SK-N-SH (cell line): ENCODE measurements around the gene PHF3.

ENCODE experiments used
- CTCF ChIP-seq: fragments of 200-600 bp; sonication (generic); IDR thresholded peaks from 2 replicates; pipeline ENCODE4 v1.6.1; 2017; ENCODE audit warnings: antibody characterized with exemption, mild to moderate bottlenecking, moderate library complexity
- EP300 ChIP-seq, 2 experiments: IDR thresholded peaks; 2 replicates each; pipeline versions ENCODE4 v1.4.0 to v1.6.1; 2012; ENCODE audit warnings: borderline replicate concordance in 1 of 2, low read depth in 1 of 2, low read length in 1 of 2
- EZH2phosphoT487 ChIP-seq: fragments of 200-600 bp; sonication (generic); IDR thresholded peaks from 2 replicates; pipeline ENCODE4 v1.6.1; 2017; ENCODE audit warnings: low read depth, mixed run types, mild to moderate bottlenecking, antibody characterized with exemption, moderate library complexity, borderline replicate concordance
- FOSL2 ChIP-seq: IDR thresholded peaks from 2 replicates; pipeline ENCODE4 v1.4.0; 2012; ENCODE audit warnings: low read depth, mild to moderate bottlenecking, moderate library complexity, borderline replicate concordance
- FOXJ3 ChIP-seq: sonication (generic); formaldehyde crosslinking; IDR thresholded peaks from 2 replicates; pipeline ENCODE4 v1.5.1; 2020; ENCODE audit warnings: mild to moderate bottlenecking, missing genetic modification reagents
- FOXM1 ChIP-seq: IDR thresholded peaks from 2 replicates; pipeline ENCODE4 v1.4.0; 2012; ENCODE audit warnings: low read depth, mild to moderate bottlenecking
- JUND ChIP-seq: IDR thresholded peaks from 2 replicates; pipeline ENCODE4 v1.4.0; 2012
- MAX ChIP-seq: IDR thresholded peaks from 2 replicates; pipeline ENCODE4 v1.4.0; 2012; ENCODE audit warnings: low read depth
- MEF2A ChIP-seq: IDR thresholded peaks from 2 replicates; pipeline ENCODE4 v1.4.0; 2012; ENCODE audit warnings: low read depth, borderline replicate concordance
- POLR2AphosphoS5 ChIP-seq: IDR thresholded peaks from 2 replicates; pipeline ENCODE4 v1.6.1; 2012; ENCODE audit warnings: low read depth, low read length
- RAD21 ChIP-seq: IDR thresholded peaks from 2 replicates; pipeline ENCODE4 v1.6.1; 2012; ENCODE audit warnings: mild to moderate bottlenecking, low read length
- RCOR1 ChIP-seq: fragments of 150-350 bp; IDR thresholded peaks from 2 replicates; pipeline ENCODE4 v1.6.1; 2017; ENCODE audit warnings: antibody characterized with exemption, low read length
- REST ChIP-seq: IDR thresholded peaks from 2 replicates; pipeline ENCODE4 v1.6.1; 2012; ENCODE audit warnings: mild to moderate bottlenecking, low read depth, low read length, moderate library complexity
- TAF1 ChIP-seq: IDR thresholded peaks from 2 replicates; pipeline ENCODE4 v1.6.1; 2012; ENCODE audit warnings: low read depth, mild to moderate bottlenecking, low read length, moderate library complexity, borderline replicate concordance

- TF ChIP-seq CTCF (peak; percentile 18; the same call in 1 of the 2 replicates), MAX (no peak), FOXM1 (no peak), FOSL2 (no peak), FOXJ3 (no peak), POLR2AphosphoS5 (no peak), RAD21 (no peak), EP300 (IDR thresholded peaks at IDR 0.05; ENCODE audit: borderline replicate concordance in 1 of 2, low read depth in 1 of 2, low read length in 1 of 2) (no peak), EZH2phosphoT487 (no peak), JUND (no peak), RCOR1 (no peak), REST (no peak), MEF2A (no peak), TAF1 (no peak)
These were observed 2.4 kb downstream of the PHF3 start for GRCh38 chr6:63637865-63638445.
